ENCODE results near the gene CLEC2L. TPM values are rescaled to one million over a fixed set of nuclear protein-coding genes. Genes with fewer than 3 reads are reported as not detected.
A peak's percentile ranks its signal among the peaks of the same experiment; 100 is the strongest.

The CLEC2L gene
- 1.1 TPM for polyA plus RNA-seq (2013, experiment 1 of 4)
- 1.1 TPM for polyA plus RNA-seq (2013, experiment 2 of 4)
- polyA plus RNA-seq (2013, experiment 3 of 4) = 0.75 TPM
- 1.5 TPM for polyA plus RNA-seq (2013, experiment 4 of 4)

DNA sequence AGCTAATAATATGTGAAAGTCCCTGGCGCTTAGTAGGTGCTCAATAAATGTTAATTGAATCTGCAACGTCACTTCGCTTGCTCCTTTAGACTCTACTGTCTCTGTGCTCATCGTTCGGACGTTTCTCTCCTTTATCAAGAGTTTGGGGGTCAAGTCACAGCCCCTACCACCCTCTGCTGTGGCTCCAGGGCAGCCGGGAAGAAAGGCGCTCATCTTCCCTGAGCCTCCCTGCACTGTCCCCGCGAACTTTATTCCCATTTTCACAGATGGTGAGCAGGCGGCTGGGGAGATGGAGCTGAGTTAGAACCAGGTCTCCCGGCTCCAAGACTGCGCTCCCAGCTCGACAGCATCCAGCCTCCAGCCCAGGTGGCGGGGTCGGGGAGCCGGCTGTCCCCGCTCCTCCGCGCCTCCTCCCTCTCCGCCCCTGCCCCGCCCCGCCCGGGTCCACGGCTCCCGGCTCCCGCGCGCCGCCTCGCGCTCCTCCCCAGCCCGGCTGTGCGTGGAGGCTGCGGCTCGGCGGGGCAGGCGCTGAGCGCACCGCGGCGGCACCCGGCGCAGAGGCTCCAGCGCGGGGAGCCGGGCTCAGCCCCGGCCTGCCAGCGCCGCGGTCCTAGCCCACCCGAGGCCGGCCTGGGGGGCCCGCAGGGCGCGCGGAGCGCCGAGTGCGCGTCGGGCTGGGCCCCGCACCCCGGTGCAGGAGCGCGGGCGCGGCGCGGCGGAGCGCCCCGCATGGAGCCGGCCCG lies at the start of gene CLEC2L:
Gene CLEC2L (plus strand): TSS at position 487 of the 743 bp plus-strand sequence. CDS start 243 bp downstream, at position 730.
- 3% methylated on average over 75 of the region's 75 CpGs for WGBS, 2 experiments
- H3K36me3 ChIP-seq (ENCODE audit: control insufficient read depth, insufficient read depth, low read length) = no peaks in the 10 kb centered on the region
- peak within 1 kb of the TSS; percentile 31 for H3K4me3 ChIP-seq (ENCODE audit: insufficient read depth, low read depth, low read length)
- no peaks in the 10 kb centered on the region for H3K4me1 ChIP-seq (ENCODE audit: control insufficient read depth, insufficient read depth, low read length)
- no peak within 1 kb of the TSS for H3K27ac ChIP-seq (ENCODE audit: insufficient read depth, low read depth, low read length, poor library complexity, severe bottlenecking)
- no peaks in the 10 kb centered on the region for H3K9me3 ChIP-seq (ENCODE audit: control insufficient read depth, low read length)
- peaks cover 56% of the 10 kb centered on the region for H3K27me3 ChIP-seq (ENCODE audit: control insufficient read depth, insufficient read depth, low read length, poor library complexity, severe bottlenecking)

GRCh38 chr7:139476139-139476538 lies 47.3 kb upstream of the CLEC2L start:
- H3K4me3 ChIP-seq (ENCODE audit: insufficient read depth, low read depth, low read length) = no peak overlapping the region
- no peaks in the 10 kb centered on the region for H3K36me3 ChIP-seq (ENCODE audit: control insufficient read depth, insufficient read depth, low read length)
- no peaks in the 10 kb centered on the region for H3K9me3 ChIP-seq (ENCODE audit: control insufficient read depth, low read length)
- WGBS, 2 experiments = 94% methylated on average over 8 of the region's 8 CpGs
- no peaks in the 10 kb centered on the region for H3K4me1 ChIP-seq (ENCODE audit: control insufficient read depth, insufficient read depth, low read length)
- H3K27me3 ChIP-seq (ENCODE audit: control insufficient read depth, insufficient read depth, low read length, poor library complexity, severe bottlenecking) = peaks cover 1% of the 10 kb centered on the region
- H3K27ac ChIP-seq (ENCODE audit: insufficient read depth, low read depth, low read length, poor library complexity, severe bottlenecking) = no peak overlapping the region

DNA sequence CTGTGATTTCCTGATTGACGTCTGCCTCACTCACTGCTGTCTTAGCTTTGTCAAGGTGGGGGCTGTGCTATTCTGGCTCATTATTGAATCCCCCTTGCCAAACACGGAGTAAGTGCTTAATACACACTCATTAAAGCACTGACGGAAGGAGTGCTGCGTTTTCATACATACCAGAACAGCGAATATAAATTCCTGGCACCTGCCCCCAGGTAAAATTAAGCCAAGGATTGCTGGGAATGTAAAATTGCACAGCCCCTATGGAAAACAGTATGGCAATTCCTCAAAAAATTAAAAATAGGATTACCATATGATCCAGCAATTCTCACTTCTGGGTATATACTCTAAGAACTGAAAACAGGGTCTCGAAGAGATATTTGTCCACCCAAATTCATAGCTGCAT lies 46.6 kb upstream of the CLEC2L start:
- no peaks in the 10 kb centered on the region for H3K36me3 ChIP-seq (ENCODE audit: control insufficient read depth, insufficient read depth, low read length)
- no peaks in the 10 kb centered on the region for H3K9me3 ChIP-seq (ENCODE audit: control insufficient read depth, low read length)
- no peak overlapping the region for H3K27ac ChIP-seq (ENCODE audit: insufficient read depth, low read depth, low read length, poor library complexity, severe bottlenecking)
- H3K27me3 ChIP-seq (ENCODE audit: control insufficient read depth, insufficient read depth, low read length, poor library complexity, severe bottlenecking) = peaks cover 9% of the 10 kb centered on the region
- WGBS, 2 experiments = 94 to 97% methylated on average over 6 of the region's 6 CpGs
- no peak overlapping the region for H3K4me3 ChIP-seq (ENCODE audit: insufficient read depth, low read depth, low read length)
- H3K4me1 ChIP-seq (ENCODE audit: control insufficient read depth, insufficient read depth, low read length) = no peaks in the 10 kb centered on the region

DNA sequence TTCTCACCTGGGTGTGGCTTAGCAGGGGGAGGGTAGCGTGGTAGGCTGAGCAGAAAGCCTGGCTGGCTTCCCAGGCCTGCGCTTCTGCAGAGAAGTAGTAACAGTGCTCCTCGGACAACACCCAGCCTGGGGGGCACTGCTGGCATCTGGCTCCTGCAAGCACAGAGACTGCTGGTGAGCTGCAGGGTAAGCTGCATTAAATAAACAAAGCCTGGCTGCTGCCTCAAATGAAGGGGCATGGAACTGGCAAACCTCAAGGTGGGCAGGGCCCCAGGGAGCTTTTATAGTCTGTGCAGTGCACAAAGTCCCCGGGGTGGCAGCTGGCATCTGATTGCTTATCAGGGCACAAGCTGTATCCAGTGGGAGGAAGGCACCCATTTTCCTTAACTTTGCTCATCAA lies 43.9 kb upstream of the CLEC2L start:
- Histone ChIP-seq H3K36me3 (ENCODE audit: control insufficient read depth, insufficient read depth, low read length) (no peaks in the 10 kb centered on the region), H3K4me1 (ENCODE audit: control insufficient read depth, insufficient read depth, low read length) (no peaks in the 10 kb centered on the region), H3K27ac (ENCODE audit: insufficient read depth, low read depth, low read length, poor library complexity, severe bottlenecking) (no peak overlapping the region), H3K27me3 (ENCODE audit: control insufficient read depth, insufficient read depth, low read length, poor library complexity, severe bottlenecking) (peaks cover 35% of the 10 kb centered on the region), H3K9me3 (ENCODE audit: control insufficient read depth, low read length) (no peaks in the 10 kb centered on the region), H3K4me3 (ENCODE audit: insufficient read depth, low read depth, low read length) (no peak overlapping the region)
- WGBS, 2 experiments = 94 to 96% methylated on average over 4 of the region's 4 CpGs

DNA sequence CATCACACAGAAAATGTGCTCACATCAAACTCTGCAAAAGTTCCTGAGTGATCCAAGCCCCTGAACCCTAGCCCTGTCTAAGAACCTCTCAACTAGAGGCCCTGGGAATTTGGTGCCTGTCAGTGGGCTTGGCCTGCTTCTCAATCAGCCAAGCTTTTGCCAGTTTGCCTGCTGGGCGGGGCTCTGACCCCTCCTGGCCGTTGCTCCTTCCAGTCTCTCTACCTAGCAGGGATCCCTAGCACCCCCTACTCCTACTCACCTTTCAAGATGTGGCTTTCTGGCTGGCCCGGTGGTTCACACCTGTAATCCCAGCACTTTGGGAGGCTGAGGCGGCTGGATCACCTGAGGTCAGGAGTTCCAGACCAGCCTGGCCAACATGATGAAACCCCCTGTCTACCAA lies 42.1 kb upstream of the CLEC2L start:
- no peaks in the 10 kb centered on the region for H3K4me1 ChIP-seq (ENCODE audit: control insufficient read depth, insufficient read depth, low read length)
- H3K27ac ChIP-seq (ENCODE audit: insufficient read depth, low read depth, low read length, poor library complexity, severe bottlenecking) = no peak overlapping the region
- no peaks in the 10 kb centered on the region for H3K9me3 ChIP-seq (ENCODE audit: control insufficient read depth, low read length)
- H3K27me3 ChIP-seq (ENCODE audit: control insufficient read depth, insufficient read depth, low read length, poor library complexity, severe bottlenecking) = peaks cover 38% of the 10 kb centered on the region
- no peaks in the 10 kb centered on the region for H3K36me3 ChIP-seq (ENCODE audit: control insufficient read depth, insufficient read depth, low read length)
- 71 to 75% methylated on average over 4 of the region's 4 CpGs for WGBS, 2 experiments
- no peak overlapping the region for H3K4me3 ChIP-seq (ENCODE audit: insufficient read depth, low read depth, low read length)

DNA sequence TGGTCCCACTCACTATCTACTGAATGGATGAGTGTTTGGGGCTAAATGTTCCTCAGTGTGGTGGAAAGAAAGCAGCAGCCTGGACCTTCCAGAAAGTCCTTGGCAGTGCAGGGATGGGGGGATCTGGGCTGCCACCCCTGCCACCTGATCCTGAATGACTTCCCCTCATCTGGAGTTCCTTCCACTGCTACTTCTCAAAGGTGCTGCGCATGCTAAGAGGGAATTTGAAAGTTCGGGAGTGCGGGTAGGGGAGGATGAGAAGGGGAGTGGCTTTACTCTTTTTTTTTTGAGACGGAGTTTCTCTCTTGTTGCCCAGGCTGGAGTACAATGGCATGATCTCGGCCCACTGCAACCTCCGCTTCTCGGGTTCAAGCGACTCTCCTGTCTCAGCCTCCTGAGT lies 41.4 kb upstream of the CLEC2L start:
- WGBS, 2 experiments = 68 to 69% methylated on average over 8 of the region's 8 CpGs
- no peaks in the 10 kb centered on the region for H3K4me1 ChIP-seq (ENCODE audit: control insufficient read depth, insufficient read depth, low read length)
- no peaks in the 10 kb centered on the region for H3K36me3 ChIP-seq (ENCODE audit: control insufficient read depth, insufficient read depth, low read length)
- no peak overlapping the region for H3K4me3 ChIP-seq (ENCODE audit: insufficient read depth, low read depth, low read length)
- H3K27me3 ChIP-seq (ENCODE audit: control insufficient read depth, insufficient read depth, low read length, poor library complexity, severe bottlenecking) = peaks cover 38% of the 10 kb centered on the region
- H3K9me3 ChIP-seq (ENCODE audit: control insufficient read depth, low read length) = no peaks in the 10 kb centered on the region
- no peak overlapping the region for H3K27ac ChIP-seq (ENCODE audit: insufficient read depth, low read depth, low read length, poor library complexity, severe bottlenecking)

DNA sequence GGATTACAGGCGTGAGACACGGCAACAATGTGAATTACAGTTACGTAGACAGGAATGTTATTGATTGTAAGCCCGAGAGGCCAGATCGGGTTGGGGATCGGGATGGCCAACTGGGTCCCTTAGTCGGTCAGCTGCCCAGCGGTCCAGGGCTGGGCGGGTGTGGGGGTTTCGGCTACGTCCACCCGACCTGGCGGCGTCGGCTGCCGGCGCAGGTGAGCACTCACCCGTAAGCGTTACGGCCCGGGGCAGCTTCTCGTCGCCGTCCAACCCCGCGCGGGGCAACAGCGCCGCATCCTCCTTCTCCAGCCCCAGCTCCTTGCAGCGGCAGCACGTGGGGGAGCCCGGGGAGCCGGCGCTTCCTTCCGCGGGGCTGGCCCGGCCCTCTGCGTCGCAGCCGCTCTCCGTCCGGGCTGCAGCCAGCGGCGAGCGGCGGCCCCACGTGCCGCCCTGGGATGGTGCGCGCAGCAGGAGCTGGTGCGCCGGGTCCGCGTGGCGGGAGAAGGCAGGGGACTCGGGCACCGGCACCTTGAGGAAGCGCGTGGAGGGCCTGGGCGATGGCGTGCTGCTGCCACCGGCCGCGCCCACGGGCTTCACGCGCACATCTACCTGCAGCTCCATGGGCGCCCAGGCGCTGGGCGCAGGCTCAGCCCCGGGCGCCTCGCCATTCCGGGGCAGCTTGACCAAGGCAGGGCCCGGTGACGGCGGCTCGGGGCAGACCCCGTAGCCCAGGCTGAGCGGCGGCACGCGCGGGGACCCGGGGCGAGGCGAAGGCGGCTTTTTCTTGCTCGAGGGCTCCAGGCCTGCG lies 40.6 kb upstream of the CLEC2L start:
- no peaks in the 10 kb centered on the region for H3K36me3 ChIP-seq (ENCODE audit: control insufficient read depth, insufficient read depth, low read length)
- WGBS, 2 experiments = 3 to 4% methylated on average over 90 of the region's 90 CpGs
- no peaks in the 10 kb centered on the region for H3K4me1 ChIP-seq (ENCODE audit: control insufficient read depth, insufficient read depth, low read length)
- no peak overlapping the region for H3K27ac ChIP-seq (ENCODE audit: insufficient read depth, low read depth, low read length, poor library complexity, severe bottlenecking)
- H3K9me3 ChIP-seq (ENCODE audit: control insufficient read depth, low read length) = no peaks in the 10 kb centered on the region
- peaks cover 38% of the 10 kb centered on the region for H3K27me3 ChIP-seq (ENCODE audit: control insufficient read depth, insufficient read depth, low read length, poor library complexity, severe bottlenecking)
- H3K4me3 ChIP-seq (ENCODE audit: insufficient read depth, low read depth, low read length) = peak overlapping the region; percentile 24

DNA sequence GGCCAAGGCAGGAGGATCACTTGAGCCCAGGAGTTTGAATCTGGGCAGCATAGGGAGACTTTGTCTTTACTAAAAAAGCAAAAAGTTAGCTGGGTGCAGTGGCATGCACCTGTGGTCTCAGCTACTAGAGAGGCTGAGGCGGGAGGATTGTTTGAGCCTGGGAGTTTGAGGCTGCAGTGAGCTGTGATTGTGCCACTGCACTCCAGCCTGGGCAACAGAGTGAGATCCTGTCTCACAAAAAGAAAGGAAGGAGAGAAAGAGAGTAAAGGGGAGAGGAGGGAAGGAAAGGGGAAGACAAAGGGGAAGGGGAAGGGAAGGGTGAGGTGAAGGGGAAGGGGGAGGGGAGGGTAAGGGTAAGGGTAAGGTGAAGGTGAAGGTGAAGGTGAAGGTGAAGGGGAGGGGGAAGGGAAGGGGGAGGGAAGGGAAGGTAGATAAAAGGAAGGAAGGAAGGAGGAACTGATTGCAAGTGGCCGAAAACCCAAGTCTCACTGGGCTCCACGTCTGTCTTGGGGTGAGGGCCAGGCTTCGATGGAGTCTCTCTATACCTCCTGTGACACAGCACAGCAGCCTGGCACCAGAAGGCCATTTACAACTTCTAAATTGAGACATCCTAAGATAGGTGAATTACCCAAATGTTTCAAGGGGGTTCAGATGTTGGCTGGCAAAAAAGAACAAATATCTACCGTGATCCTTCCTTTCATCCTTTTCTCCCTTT lies 36.0 kb upstream of the CLEC2L start:
- Histone ChIP-seq H3K4me3 (ENCODE audit: insufficient read depth, low read depth, low read length) (no peak overlapping the region), H3K4me1 (ENCODE audit: control insufficient read depth, insufficient read depth, low read length) (peaks cover 4% of the 10 kb centered on the region), H3K27ac (ENCODE audit: insufficient read depth, low read depth, low read length, poor library complexity, severe bottlenecking) (no peak overlapping the region), H3K27me3 (ENCODE audit: control insufficient read depth, insufficient read depth, low read length, poor library complexity, severe bottlenecking) (peaks cover 23% of the 10 kb centered on the region), H3K36me3 (ENCODE audit: control insufficient read depth, insufficient read depth, low read length) (no peaks in the 10 kb centered on the region), H3K9me3 (ENCODE audit: control insufficient read depth, low read length) (no peaks in the 10 kb centered on the region)
- 83 to 88% methylated on average over 5 of the region's 5 CpGs for WGBS, 2 experiments

DNA sequence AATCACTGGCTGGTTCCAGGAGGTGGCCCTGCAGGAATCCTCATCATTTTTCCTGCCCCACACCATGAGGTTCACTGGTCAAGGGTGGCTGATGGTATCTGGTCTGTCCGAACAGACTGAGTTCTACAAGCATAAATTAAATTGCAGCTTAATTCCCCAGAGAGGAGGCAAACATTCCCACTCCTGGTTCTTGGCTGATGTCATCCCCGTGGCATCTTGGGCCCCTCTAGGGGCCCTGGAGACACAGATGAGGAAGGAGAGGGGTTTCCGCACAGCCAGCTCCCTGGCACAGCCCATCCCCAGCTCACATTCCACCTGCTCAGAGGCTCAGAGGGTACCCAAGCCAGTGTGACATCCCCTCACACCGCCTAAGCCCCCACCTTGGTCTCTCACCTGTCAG lies 34.7 kb upstream of the CLEC2L start:
- peaks cover 4% of the 10 kb centered on the region for H3K4me1 ChIP-seq (ENCODE audit: control insufficient read depth, insufficient read depth, low read length)
- H3K4me3 ChIP-seq (ENCODE audit: insufficient read depth, low read depth, low read length) = no peak overlapping the region
- no peaks in the 10 kb centered on the region for H3K36me3 ChIP-seq (ENCODE audit: control insufficient read depth, insufficient read depth, low read length)
- 81 to 82% methylated on average over 4 of the region's 4 CpGs for WGBS, 2 experiments
- H3K27me3 ChIP-seq (ENCODE audit: control insufficient read depth, insufficient read depth, low read length, poor library complexity, severe bottlenecking) = peaks cover 10% of the 10 kb centered on the region
- H3K27ac ChIP-seq (ENCODE audit: insufficient read depth, low read depth, low read length, poor library complexity, severe bottlenecking) = no peak overlapping the region
- H3K9me3 ChIP-seq (ENCODE audit: control insufficient read depth, low read length) = no peaks in the 10 kb centered on the region

- WGBS, 2 experiments = 80 to 94% methylated on average over 5 of the region's 5 CpGs
- H3K4me3 ChIP-seq (ENCODE audit: insufficient read depth, low read depth, low read length) = no peak overlapping the region
Observed at GRCh38 chr7:139490130-139490529, 33.4 kb upstream of the CLEC2L start.

More at GRCh38 chr7:139490130-139490529, 33.4 kb upstream of the CLEC2L start:
- H3K27ac ChIP-seq (ENCODE audit: insufficient read depth, low read depth, low read length, poor library complexity, severe bottlenecking) = no peak overlapping the region
- no peaks in the 10 kb centered on the region for H3K27me3 ChIP-seq (ENCODE audit: control insufficient read depth, insufficient read depth, low read length, poor library complexity, severe bottlenecking)
- no peaks in the 10 kb centered on the region for H3K36me3 ChIP-seq (ENCODE audit: control insufficient read depth, insufficient read depth, low read length)
- peaks cover 8% of the 10 kb centered on the region for H3K4me1 ChIP-seq (ENCODE audit: control insufficient read depth, insufficient read depth, low read length)
- H3K9me3 ChIP-seq (ENCODE audit: control insufficient read depth, low read length) = no peaks in the 10 kb centered on the region

Data from ectodermal cell (in vitro differentiated cells).